CD4-positive, alpha-beta memory T cell (primary cell): ENCODE measurements around the gene KIAA1549. TPM values are rescaled to one million over a fixed set of nuclear protein-coding genes. Genes with fewer than 3 reads are reported as not detected.
"Not testable (repeated sequence)": the region's sequence is repeated elsewhere in the genome, so short reads cannot be mapped to it uniquely, and the experiment has no call there.

Source experiments
- CTCF ChIA-PET: fragments of 350-600 bp; sonication (Branson Sonifier 250); formaldehyde crosslinking; loops from one replicate; lab custom pipeline; 2021; ENCODE audit warnings: inconsistent platforms; ENCODE audit not compliant: partially characterized antibody; lab: Charles Lee
- POLR2A ChIA-PET: fragments of 350-600 bp; sonication (Branson Sonifier 250); formaldehyde crosslinking; loops from one replicate; lab custom pipeline; 2021; ENCODE audit not compliant: partially characterized antibody; lab: Charles Lee
- DNase-seq, 5 donors: peaks; one replicate each; pipeline versions ENCODE4 v3.0.0 to v3.0.0-alpha.2; 2020 to 2022; ENCODE audit warnings: mixed read lengths in 1 of 5
- H3K27ac ChIP-seq: one replicate; pipeline ENCODE4 v1.7.0; 2013; ENCODE audit warnings: low read depth, low read length
- H3K27me3 ChIP-seq: 2 replicates; pipeline ENCODE4 v1.7.0; 2013; ENCODE audit warnings: mild to moderate bottlenecking, low read length, moderate library complexity; ENCODE audit not compliant: insufficient read depth
- H3K36me3 ChIP-seq: 2 replicates; pipeline ENCODE4 v1.7.0; 2013; ENCODE audit warnings: mild to moderate bottlenecking, low read length, moderate library complexity; ENCODE audit not compliant: insufficient read depth
- H3K4me1 ChIP-seq: 2 replicates; pipeline ENCODE4 v1.7.0; 2013; ENCODE audit warnings: mild to moderate bottlenecking, low read length, moderate library complexity; ENCODE audit not compliant: insufficient read depth
- H3K4me3 ChIP-seq, 2 donors: one replicate each; pipeline ENCODE4 v1.7.0; 2013; ENCODE audit warnings: low read length in 2 of 2, mild to moderate bottlenecking in 1 of 2
- H3K9me3 ChIP-seq, 2 donors: one replicate each; pipeline ENCODE4 v1.7.0; 2013; ENCODE audit warnings: low read length in 2 of 2, control low read depth in 1 of 2; ENCODE audit not compliant: control insufficient read depth in 1 of 2
- H3K27ac Mint-ChIP-seq, 7 donors: one replicate each; pipeline ENCODE4 v1.8.0; 2020 to 2021; ENCODE audit warnings: mixed read lengths in 7 of 7, mild to moderate bottlenecking in 6 of 7, inconsistent platforms in 3 of 7, moderate library complexity in 3 of 7
- H3K27me3 Mint-ChIP-seq, 2 donors: one replicate each; pipeline ENCODE4 v1.8.0; 2020 to 2021; ENCODE audit warnings: mixed read lengths in 2 of 2
- H3K36me3 Mint-ChIP-seq, 2 donors: one replicate each; pipeline ENCODE4 v1.8.0; 2020 to 2021; ENCODE audit warnings: mixed read lengths in 2 of 2, inconsistent platforms in 1 of 2, mild to moderate bottlenecking in 1 of 2
- H3K4me1 Mint-ChIP-seq, 4 donors: one replicate each; pipeline ENCODE4 v1.8.0; 2020 to 2021; ENCODE audit warnings: mixed read lengths in 4 of 4, mild to moderate bottlenecking in 1 of 4
- H3K4me3 Mint-ChIP-seq, 8 donors: one replicate each; pipeline ENCODE4 v1.8.0; 2020 to 2021; ENCODE audit warnings: mixed read lengths in 8 of 8, mild to moderate bottlenecking in 7 of 8, moderate library complexity in 6 of 8, inconsistent platforms in 3 of 8
- H3K9me3 Mint-ChIP-seq, 8 donors: one replicate each; pipeline ENCODE4 v1.8.0; 2020 to 2021; ENCODE audit warnings: mixed read lengths in 8 of 8, mild to moderate bottlenecking in 5 of 8, inconsistent platforms in 3 of 8, moderate library complexity in 1 of 8
- intact Hi-C: fragments of 100-400 bp; cut with micrococcal nuclease; formaldehyde crosslinking; loops from one replicate; pipeline ENCODE4 v1.15.1; 2023
- polyA plus RNA-seq, 2 donors: library from polyadenylated mRNA; unstranded; fragments of 300-500 nt; fragmentation: Illumina TruSeq; gene quantifications; one replicate each; pipeline ENCODE4 v1.2.3, GENCODE V29; 2021
- total RNA-seq, 2 experiments: library from RNA; stranded (reverse); gene quantifications; one replicate each; pipeline ENCODE4 v1.2.3, GENCODE V29; 2021

Gene KIAA1549
- total and polyA plus RNA-seq, 4 experiments from 2014 or later, result 0.02 to 0.11 (median 0.06) TPM; not detected in 1

GRCh38 chr7:138821912-138822311 is 159.3 kb downstream of the KIAA1549 start:
- POLR2A ChIA-PET, result no interaction called here
- Mint-ChIP-seq H3K27me3 (peaks cover 1 to 3% of the 10 kb centered on the region in 2 donors), H3K27ac (no peak overlapping the region), H3K36me3 (no peaks in the 10 kb centered on the region), H3K4me1 (peaks cover 0 to 6% (median 4%) of the 10 kb centered on the region in 4 donors), H3K9me3 (peaks cover 0 to 6% (median 0%) of the 10 kb centered on the region in 8 donors), H3K4me3 (no peak overlapping the region)
- intact Hi-C loops, result no loop called here
- H3K27me3 ChIP-seq, result no peaks in the 10 kb centered on the region
- no peak overlapping the region for H3K4me3 ChIP-seq
- H3K36me3 ChIP-seq, result no peaks in the 10 kb centered on the region
- H3K9me3 ChIP-seq, result no peaks in the 10 kb centered on the region
- H3K27ac ChIP-seq, result no peak overlapping the region
- no peaks in the 10 kb centered on the region for H3K4me1 ChIP-seq
- CTCF ChIA-PET, result no interaction called here
- DNase-seq, result no peak

- ChIA-PET CTCF (interaction anchor here (0.6 kb wide), 2 partner anchors 17 to 26 kb away, joined by 3 read pairs; no protein-coding TSS in a partner anchor), POLR2A (no interaction called here)
- intact Hi-C loops, result no loop called here
- Mint-ChIP-seq H3K4me1 (no peaks in the 10 kb centered on the region), H3K36me3 (no peaks in the 10 kb centered on the region), H3K4me3 (no peak overlapping the region), H3K27ac (no peak overlapping the region), H3K9me3 (no peaks in the 10 kb centered on the region), H3K27me3 (no peaks in the 10 kb centered on the region)
- no peak overlapping the region for H3K4me3 ChIP-seq
- no peaks in the 10 kb centered on the region for H3K27me3 ChIP-seq
- no peaks in the 10 kb centered on the region for H3K4me1 ChIP-seq
- no peaks in the 10 kb centered on the region for H3K36me3 ChIP-seq
- H3K9me3 ChIP-seq, result no peaks in the 10 kb centered on the region
- no peak overlapping the region for H3K27ac ChIP-seq
- no peak for DNase-seq
Measured at GRCh38 chr7:138819625-138820024, 161.6 kb downstream of the KIAA1549 start.

- CTCF ChIA-PET, result no interaction called here
- no peaks in the 10 kb centered on the region for H3K27me3 ChIP-seq
- Mint-ChIP-seq H3K27ac (no peak overlapping the region), H3K4me3 (no peak overlapping the region), H3K36me3 (no peaks in the 10 kb centered on the region), H3K4me1 (no peaks in the 10 kb centered on the region), H3K27me3 (no peaks in the 10 kb centered on the region), H3K9me3 (no peaks in the 10 kb centered on the region)
- no peak for DNase-seq
- intact Hi-C loops, result no loop called here
- H3K4me1 ChIP-seq, result no peaks in the 10 kb centered on the region
- no peak overlapping the region for H3K27ac ChIP-seq
- H3K9me3 ChIP-seq, result no peaks in the 10 kb centered on the region
- no peak overlapping the region for H3K4me3 ChIP-seq
- POLR2A ChIA-PET, result no interaction called here
- H3K36me3 ChIP-seq, result no peaks in the 10 kb centered on the region
Measured at GRCh38 chr7:138816650-138817049, 164.5 kb downstream of the KIAA1549 start.

- Histone ChIP-seq H3K4me3 (no peak overlapping the region), H3K36me3 (no peaks in the 10 kb centered on the region), H3K4me1 (no peaks in the 10 kb centered on the region), H3K27ac (no peak overlapping the region), H3K9me3 (no peaks in the 10 kb centered on the region), H3K27me3 (no peaks in the 10 kb centered on the region)
- ChIA-PET CTCF (no interaction called here), POLR2A (no interaction called here)
- Mint-ChIP-seq H3K36me3 (no peaks in the 10 kb centered on the region), H3K9me3 (no peaks in the 10 kb centered on the region), H3K4me1 (no peaks in the 10 kb centered on the region), H3K27ac (no peak overlapping the region), H3K4me3 (no peak overlapping the region), H3K27me3 (no peaks in the 10 kb centered on the region)
- DNase-seq, result no peak
- intact Hi-C loops, result no loop called here
Measured at GRCh38 chr7:138814816-138815332, 166.3 kb downstream of the KIAA1549 start.

- ChIA-PET POLR2A (no interaction called here), CTCF (no interaction called here)
- Histone ChIP-seq H3K36me3 (no peaks in the 10 kb centered on the region), H3K27ac (no peak overlapping the region), H3K9me3 (no peaks in the 10 kb centered on the region), H3K27me3 (no peaks in the 10 kb centered on the region), H3K4me3 (no peak overlapping the region), H3K4me1 (no peaks in the 10 kb centered on the region)
- no peak for DNase-seq
- Mint-ChIP-seq H3K4me1 (no peaks in the 10 kb centered on the region), H3K4me3 (no peak overlapping the region), H3K36me3 (no peaks in the 10 kb centered on the region), H3K27ac (no peak overlapping the region), H3K9me3 (peaks cover 0 to under 1% (median 0%) of the 10 kb centered on the region in 8 donors), H3K27me3 (no peaks in the 10 kb centered on the region)
- intact Hi-C loops, result no loop called here
Measured at GRCh38 chr7:138813945-138814344, 167.2 kb downstream of the KIAA1549 start.

- H3K4me3 Mint-ChIP-seq, H3K4me1 ChIP-seq, H3K9me3 ChIP-seq, H3K36me3 Mint-ChIP-seq, H3K36me3 ChIP-seq, POLR2A ChIA-PET, DNase-seq, H3K4me1 Mint-ChIP-seq, H3K27ac Mint-ChIP-seq, H3K27me3 Mint-ChIP-seq, H3K9me3 Mint-ChIP-seq, H3K27ac ChIP-seq, CTCF ChIA-PET, H3K4me3 ChIP-seq, H3K27me3 ChIP-seq, intact Hi-C loops: not testable (repeated sequence)
Measured at GRCh38 chr7:138811327-138811726, 169.9 kb downstream of the KIAA1549 start.

GRCh38 chr7:138809346-138809745 is 171.8 kb downstream of the KIAA1549 start:
- Mint-ChIP-seq H3K9me3 (peaks cover 0 to 5% (median 0%) of the 10 kb centered on the region in 8 donors), H3K36me3 (peaks cover 0 to 6% of the 10 kb centered on the region in 2 donors), H3K27me3 (no peaks in the 10 kb centered on the region), H3K4me1 (no peaks in the 10 kb centered on the region), H3K27ac (no peak overlapping the region), H3K4me3 (no peak overlapping the region)
- Histone ChIP-seq H3K4me1 (no peaks in the 10 kb centered on the region), H3K9me3 (no peaks in the 10 kb centered on the region), H3K4me3 (no peak overlapping the region), H3K36me3 (no peaks in the 10 kb centered on the region), H3K27me3 (no peaks in the 10 kb centered on the region), H3K27ac (no peak overlapping the region)
- POLR2A ChIA-PET, result no interaction called here
- no peak for DNase-seq
- intact Hi-C loops, result no loop called here
- CTCF ChIA-PET, result no interaction called here

- Histone ChIP-seq H3K4me1 (no peaks in the 10 kb centered on the region), H3K27me3 (no peaks in the 10 kb centered on the region), H3K36me3 (no peaks in the 10 kb centered on the region), H3K9me3 (no peaks in the 10 kb centered on the region), H3K4me3 (no peak overlapping the region), H3K27ac (no peak overlapping the region)
- no peak overlapping the region for H3K4me3 Mint-ChIP-seq
- no peak overlapping the region for H3K27ac Mint-ChIP-seq
- no peaks in the 10 kb centered on the region for H3K4me1 Mint-ChIP-seq
- peaks cover 0 to 1% of the 10 kb centered on the region in 2 donors for H3K27me3 Mint-ChIP-seq
- intact Hi-C loops, result no loop called here
- peaks cover 0 to 5% (median under 1%) of the 10 kb centered on the region in 8 donors for H3K9me3 Mint-ChIP-seq
- H3K36me3 Mint-ChIP-seq, result peaks cover 0 to 6% of the 10 kb centered on the region in 2 donors
- POLR2A ChIA-PET, result no interaction called here
- DNase-seq, result no peak
- CTCF ChIA-PET, result no interaction called here
Measured at GRCh38 chr7:138804618-138805017, 176.6 kb downstream of the KIAA1549 start.
